DMS53 treated with DMSO at 0.1 percent for 48 hours (cell line): Measurements from ENCODE around the gene CEP63.

Experiments
- DNase-seq: peaks from one replicate; lab custom pipeline; 2025; ENCODE audit not compliant: unreplicated experiment; lab: John Stamatoyannopoulos, UW

CEP63 gene

DNA sequence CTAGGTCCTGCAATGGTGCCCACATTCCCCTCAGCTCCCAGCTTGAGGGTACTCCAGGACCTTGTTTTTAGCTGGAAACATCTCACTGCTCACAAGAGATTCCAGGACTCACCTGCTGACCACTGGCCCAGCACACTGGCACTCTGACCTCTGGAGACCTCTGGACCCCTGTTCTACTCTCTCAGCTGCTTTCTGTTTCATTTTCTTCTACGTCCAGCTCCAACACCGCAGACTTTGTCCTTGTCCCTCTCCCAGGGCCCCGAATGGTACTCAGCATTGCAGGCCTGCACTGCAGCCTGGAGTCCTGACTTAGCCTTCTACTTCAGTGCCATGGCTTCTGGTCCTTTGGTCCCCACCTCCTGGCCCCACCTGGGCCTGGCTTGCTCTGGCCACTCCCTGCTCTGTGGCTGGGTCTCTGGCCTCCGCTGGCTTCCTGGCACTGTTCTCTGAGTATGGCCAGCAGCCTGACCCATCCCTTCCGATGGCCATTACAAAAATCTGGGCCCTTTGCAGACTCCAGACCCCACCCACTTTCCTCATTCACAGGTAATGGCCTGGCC is 137.0 kb downstream of the CEP63 start:
- no peak for DNase-seq

DNA sequence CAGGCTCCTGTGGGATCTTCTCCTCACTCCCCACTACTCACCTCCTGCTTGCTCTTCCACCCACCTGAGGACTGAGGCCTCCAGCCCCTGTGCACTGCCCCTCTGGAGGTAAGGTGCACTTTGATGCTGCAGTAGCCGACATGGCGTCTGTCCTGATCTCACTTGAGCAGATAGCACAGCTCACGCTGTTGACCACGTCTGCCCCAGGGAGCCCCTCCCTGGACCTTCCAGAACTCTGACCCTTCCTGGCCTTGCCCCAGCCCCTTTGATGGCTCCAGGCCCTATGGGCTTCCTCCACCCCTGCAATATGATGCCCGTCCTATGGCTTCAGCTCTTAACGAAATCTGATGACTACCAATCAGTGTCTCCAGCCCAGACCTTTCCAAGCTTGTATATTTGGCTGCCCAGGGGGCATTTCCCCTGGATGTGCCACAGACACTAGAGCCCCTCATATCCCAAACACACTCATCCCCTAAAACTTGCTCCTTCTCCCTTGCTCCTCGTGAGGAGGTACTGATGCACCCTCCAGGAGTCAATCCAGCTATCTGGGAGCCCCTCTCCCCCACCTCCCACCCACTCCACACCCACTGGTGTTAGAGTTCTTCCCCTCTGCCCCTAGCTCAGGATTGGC is 137.9 kb downstream of the CEP63 start:
- DNase-seq: no peak
